Sciatic nerve (tissue), 2 donors: ENCODE results near the gene EIF5A2. TPM values are rescaled to one million over a fixed set of nuclear protein-coding genes. Genes with fewer than 3 reads are reported as not detected.
"Not testable (repeated sequence)": the region's sequence is repeated elsewhere in the genome, so short reads cannot be mapped to it uniquely, and the experiment has no call there.

Experiments used
- ATAC-seq: fragments of 200-7000 bp; cut with Tn5 transposase; one replicate; pipeline ENCODE4 v1.9.1; 2020; ENCODE audit warnings: mild to moderate bottlenecking, moderate library complexity
- DNase-seq: peaks from one replicate; pipeline ENCODE4 v3.0.0-alpha.2; 2020; ENCODE audit warnings: low spot score
- intact Hi-C: fragments of 100-400 bp; cut with DNase I; formaldehyde crosslinking; loops from one replicate; pipeline ENCODE4 v1.14.2; 2022
- total RNA-seq: library from RNA; stranded (reverse); fragmentation: NEBNext Ultra II Directional; extraction: Animal tissue kit (Norgen Biotek cat#: 25700); gene quantifications from one replicate; pipeline ENCODE4 v1.2.1, GENCODE V29; 2021
- donor health status: DM: no; HTN: no; CAD: no.
- donor health status: DM: no; HTN: no; CAD: no.

The EIF5A2 gene
- total RNA-seq, result 19.1 TPM

DNA sequence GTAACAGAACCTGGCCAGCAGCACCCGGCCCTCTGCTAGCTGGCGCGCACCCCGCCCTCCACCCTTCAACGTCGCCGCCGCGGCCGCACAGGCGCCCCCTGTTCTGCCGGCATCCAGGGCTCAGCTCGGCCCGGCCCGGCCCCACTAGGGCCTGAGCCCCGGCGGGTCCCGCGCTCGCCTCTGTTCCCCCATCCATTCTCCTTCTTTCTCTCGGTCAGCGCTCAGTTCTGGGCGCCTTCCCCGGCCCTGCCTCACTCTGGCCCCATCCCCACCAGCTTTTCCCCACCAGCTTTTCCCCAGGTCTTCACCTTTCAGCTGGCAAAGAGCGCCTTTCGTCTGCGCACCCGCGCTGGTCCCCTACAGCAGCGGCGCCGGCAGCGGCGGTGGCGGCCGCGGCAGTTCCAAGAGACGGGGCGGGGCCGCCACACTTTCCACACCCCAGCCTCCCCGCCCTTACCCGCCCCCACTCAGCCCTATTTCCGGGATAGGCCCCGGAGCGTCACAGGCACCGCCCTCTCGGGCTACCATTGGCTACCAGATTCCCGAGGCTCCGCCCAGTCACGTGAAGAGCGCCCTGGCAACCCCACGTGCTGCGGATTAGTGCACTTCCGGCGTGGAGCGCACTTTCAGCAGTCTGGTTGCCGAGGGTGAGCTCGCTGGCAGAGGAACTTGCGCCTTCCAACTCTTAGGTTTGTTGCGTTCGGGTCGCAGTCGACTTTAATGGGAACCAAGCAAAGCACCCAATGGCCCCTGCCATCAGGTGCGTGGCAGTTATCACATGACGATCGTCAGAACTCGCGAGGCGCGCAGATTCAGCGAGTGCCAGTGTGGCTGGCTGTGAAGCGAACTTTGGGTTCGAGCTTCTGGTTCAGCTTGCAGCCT lies at the start of gene EIF5A2:
EIF5A2 (minus strand) TSS at position 403 of the 882 bp plus-strand sequence. CDS start 831 bp downstream, outside the sequence.
- intact Hi-C loops, result no loop called here
- DNase-seq, result peak; percentile 98
- ATAC-seq, result peak; percentile 100

DNA sequence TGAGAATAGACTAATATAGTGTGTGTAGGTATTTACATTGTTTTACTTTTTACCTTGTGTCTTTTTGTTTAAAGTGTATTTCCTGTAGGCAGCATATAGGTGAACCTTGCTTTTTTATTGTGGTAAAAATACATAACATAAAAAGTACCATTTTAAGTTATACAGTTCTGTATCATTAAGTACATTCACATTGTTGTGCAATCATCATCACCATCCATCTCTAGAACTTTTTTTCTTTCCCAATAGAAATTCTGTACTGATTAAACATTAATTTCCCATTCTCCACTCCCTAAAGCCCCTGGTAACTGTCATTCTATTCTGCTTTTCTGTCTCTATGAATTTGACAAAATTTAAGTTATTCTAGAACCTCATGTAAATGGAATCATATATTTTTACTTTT lies 48.2 kb upstream of the EIF5A2 start:
- DNase-seq (no peak), ATAC-seq (no peak)
- intact Hi-C loops, result no loop called here

DNA sequence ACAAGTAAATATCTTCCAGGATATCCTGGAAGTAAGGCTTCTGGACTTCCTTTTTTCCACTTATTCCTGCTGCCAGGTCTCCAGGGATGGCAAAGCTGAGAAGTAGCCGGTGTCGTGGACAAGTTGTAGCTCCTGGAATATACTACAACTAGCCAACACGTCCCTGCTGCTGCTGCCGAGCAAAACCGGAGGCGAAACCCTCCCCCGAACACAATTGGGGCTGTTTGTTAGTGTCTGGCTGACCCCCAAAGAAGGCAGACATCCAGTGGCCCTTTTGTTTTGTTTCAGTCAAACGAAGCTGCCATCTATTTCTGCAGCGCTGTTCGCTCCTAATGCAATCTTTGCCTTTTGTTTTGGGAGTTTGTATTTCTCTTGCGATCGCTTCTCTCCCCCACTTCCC lies 45.3 kb upstream of the EIF5A2 start:
- no peak for ATAC-seq
- DNase-seq, result no peak
- intact Hi-C loops, result no loop called here

DNA sequence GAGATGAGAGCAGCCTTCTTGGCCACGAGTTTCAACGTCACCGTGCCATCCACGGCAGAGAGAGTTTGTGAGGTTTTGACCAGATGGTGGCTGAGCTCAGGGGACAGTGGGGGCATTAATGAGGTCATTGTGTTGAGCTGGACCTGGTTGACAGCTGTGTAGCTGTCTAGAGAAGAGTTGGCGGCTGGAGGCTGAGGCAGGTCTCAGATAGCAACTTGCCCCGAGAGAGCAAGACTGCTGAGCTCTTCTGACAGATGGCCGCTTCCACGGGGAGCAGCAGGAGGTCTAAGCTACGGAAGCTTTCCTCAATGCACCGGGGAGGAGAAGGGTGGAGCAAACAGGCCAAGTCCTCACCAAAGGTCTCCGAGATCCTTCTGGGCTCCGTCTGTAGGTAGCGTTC lies 44.8 kb upstream of the EIF5A2 start:
- ATAC-seq, result no peak
- intact Hi-C loops, result no loop called here
- DNase-seq, result no peak

DNA sequence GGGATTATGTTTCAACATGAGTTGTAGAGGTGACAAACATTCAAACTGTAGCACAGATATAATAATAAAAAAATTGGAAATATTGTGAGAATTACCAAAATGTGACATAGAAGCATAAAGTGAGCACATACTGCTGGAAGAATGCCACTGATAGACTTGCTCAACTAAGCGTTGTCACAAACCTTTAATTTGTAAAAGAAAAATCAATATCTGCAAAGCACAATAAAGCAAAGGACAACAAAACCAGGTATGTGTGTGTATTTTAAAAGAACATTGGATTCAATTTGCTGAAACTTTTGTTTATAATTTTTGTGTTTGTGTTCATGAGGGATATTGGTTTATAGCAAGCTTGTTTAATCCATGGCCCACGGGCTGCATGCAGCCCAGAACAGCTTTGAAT lies 40.8 kb upstream of the EIF5A2 start:
- intact Hi-C loops, result no loop called here
- DNase-seq (no peak), ATAC-seq (no peak)

DNA sequence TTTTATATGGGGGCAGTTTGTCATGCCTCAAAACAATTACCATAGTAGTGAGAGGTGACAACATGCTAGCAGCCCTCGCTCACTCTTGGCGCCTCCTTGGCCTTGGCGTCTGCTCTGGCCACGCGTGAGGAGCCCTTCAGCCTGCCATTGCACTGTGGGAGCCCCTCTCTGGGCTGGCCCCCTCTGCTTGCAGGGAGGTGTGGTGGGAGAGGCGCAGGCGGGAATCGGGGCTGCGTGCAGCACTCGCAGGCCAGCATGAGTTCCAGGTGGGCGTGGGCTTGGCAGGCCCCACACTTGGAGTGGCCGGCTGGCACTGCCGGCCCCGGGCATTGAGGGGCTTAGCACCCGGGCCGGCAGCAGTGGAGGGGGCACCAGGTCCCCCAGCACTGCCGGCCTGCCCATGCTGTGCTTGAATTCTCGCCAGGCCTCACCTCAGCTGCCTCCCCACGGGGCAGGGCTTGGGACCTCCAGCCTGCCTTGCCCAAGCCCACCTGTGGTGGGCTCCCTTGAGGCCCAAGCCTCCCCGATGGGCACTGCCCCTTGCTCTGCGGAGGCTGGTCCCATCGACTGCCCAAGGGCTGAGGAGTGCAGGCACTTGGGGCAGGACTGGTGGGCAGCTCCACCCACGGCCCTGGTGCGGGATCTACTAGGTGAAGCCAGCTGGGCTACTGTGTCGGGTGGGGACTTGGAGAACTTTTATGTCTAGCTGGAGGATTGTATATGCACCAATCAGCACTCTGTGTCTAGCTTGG lies 38.8 kb upstream of the EIF5A2 start:
- ATAC-seq, result no peak
- intact Hi-C loops, result no loop called here

DNA sequence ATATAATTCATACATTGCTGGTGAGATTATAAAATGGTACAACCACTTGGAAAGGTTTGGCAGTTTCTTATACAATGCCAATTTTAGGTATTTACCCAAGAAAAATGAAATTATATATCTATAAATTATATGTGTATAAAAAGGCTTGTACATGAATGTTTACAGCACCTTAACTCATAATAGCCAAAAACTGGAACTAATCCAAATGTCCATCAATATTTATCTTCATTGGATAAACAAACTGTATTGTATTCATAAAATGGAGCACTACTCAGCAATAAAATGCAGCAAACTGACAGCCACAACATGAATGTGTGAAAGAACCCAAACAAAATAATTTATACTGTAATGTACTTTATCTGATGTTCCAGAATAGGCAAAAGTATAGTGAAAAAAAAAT lies 33.6 kb upstream of the EIF5A2 start:
- intact Hi-C loops, result no loop called here
- no peak for DNase-seq
- ATAC-seq, result no peak

More for the DNA sequence above, 38.8 kb upstream of the EIF5A2 start:
- no peak for DNase-seq

DNA sequence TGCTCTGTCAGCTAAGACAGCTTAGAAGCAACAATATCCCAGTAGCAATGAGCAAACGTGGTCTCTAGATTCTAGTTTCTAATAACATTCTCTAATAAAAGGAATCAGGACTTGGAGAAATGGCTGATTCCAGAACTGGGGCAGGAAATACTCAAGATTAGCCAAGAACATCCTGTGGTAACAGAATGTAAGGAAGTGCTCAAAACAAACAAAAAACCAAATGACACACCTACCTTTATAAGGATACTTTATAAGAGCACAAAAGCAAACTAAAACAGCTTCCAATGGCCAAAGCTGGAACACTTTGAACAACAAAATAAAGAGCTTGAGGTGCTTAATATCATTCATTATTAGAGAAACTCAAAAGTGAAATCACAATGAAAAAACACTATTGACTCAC lies 33.1 kb upstream of the EIF5A2 start:
- no peak for ATAC-seq
- intact Hi-C loops, result no loop called here
- no peak for DNase-seq

DNA sequence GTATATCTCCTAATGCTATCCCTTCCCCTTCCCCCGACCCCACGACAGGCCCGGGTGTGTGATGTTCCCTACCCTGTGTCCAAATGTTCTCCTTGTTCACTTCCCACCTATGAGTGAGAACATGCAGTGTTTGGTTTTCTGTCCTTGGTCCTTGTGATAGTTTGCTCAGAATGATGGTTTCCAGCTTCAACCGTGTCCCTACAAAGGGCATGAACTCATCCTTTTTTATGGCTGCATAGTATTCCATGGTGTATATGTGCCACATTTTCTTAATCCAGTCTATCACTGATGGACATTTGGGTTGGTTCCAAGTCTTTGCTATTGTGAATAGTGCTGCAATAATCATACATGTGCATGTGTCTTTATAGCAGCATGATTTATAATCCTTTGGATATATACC lies 24.6 kb upstream of the EIF5A2 start:
- ATAC-seq, intact Hi-C loops: not testable (repeated sequence)

DNA sequence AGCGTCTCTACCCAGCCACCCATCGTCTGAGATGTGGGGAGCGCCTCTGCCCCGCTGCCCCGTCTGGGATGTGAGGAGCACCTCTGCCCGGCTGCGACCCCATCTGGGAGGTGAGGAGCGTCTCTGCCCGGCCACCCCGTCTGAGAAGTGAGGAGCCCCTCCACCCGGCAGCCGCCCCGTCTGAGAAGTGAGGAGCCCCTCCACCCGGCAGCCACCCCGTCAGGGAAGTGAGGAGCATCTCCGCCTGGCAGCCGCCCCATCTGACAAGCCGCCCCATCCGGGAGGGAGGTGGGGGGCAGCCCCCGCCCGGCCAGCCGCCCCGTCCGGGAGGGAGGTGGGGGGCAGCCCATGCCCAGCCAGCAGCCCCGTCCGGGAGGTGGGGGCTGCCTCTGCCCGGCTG lies 15.1 kb upstream of the EIF5A2 start:
- ATAC-seq, intact Hi-C loops, DNase-seq: not testable (repeated sequence)

More for the DNA sequence above, 24.6 kb upstream of the EIF5A2 start:
- not testable (repeated sequence) for DNase-seq

DNA sequence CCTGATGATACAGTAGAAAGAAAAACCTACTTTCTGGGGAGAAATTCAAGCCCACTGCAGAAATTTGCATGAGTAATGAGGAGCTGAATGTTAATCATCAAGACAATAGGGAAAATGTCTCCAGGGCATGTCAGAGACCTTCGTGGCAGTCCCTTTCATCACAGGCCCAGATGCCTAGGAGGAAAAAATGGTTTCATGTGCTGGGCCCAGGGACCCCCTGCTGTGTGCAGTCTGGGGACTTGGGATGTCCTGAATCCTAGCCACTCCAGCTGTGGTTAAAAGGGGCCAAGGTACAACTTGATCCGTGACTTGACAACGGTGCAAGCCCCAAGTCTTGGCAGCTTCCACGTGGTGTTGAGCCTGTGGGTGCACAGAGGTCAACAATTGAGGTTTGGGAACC lies 10.3 kb upstream of the EIF5A2 start:
- intact Hi-C loops, result no loop called here
- ATAC-seq (no peak), DNase-seq (no peak)

DNA sequence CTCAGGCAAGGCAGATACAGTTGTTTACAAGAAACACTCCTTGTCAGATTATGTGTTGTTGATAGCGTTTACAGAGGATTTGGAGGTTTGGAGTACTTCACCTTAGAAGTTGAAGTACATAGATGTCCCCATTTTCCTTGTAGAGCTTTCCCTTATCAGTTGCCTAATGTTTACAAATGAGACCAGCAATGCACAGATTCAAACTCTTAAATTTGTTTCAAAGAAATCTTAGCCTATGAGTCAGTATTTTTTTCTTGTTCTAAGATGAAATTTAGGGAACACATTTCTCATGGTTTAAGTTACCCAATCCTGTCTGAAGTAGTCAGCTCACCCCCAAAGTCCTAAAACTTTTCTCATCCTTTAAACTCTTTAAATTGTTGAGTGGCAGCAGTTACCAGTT lies 6.3 kb upstream of the EIF5A2 start:
- intact Hi-C loops, result no loop called here
- ATAC-seq (no peak), DNase-seq (no peak)

DNA sequence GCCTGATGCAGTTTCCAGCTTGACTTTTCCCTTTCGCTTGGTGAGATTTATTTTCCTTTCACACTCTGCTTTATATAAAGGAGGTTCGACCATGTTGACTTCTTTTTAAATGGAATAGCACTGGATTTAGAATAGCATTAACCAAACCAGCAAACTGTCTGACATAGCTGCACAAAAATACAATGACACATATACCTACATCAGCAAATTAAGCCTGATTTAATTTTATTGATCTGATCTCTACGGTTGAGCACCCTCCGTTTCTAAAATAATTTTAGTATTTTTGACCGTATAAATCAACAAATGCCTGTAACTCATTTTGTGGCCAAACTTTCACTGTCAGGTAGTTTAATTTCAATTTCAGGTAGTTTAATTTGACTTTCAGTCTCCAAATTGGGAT lies 5.8 kb upstream of the EIF5A2 start:
- intact Hi-C loops, result no loop called here
- ATAC-seq, result no peak

DNA sequence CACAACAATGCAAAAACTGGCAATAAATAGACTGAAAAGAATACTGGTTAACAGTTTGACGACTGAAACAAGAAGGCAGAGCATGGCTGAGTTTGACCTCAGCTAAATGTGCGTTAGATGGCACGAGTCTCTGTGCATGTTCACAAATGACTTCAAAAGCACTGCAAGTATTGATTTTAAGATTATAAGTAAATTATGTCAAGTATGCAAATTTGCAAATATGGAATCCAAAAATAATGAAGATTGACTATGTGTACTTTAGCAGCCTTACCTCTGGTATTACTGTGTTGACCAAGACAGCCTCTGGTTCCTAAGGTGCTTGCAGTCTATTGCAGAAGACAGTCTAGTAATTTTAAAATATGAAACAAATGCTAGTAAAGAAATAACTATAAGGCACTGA lies 2.6 kb upstream of the EIF5A2 start:
- DNase-seq, result no peak
- ATAC-seq, result no peak
- intact Hi-C loops, result no loop called here

More for the DNA sequence above, 5.8 kb upstream of the EIF5A2 start:
- no peak for DNase-seq

DNA sequence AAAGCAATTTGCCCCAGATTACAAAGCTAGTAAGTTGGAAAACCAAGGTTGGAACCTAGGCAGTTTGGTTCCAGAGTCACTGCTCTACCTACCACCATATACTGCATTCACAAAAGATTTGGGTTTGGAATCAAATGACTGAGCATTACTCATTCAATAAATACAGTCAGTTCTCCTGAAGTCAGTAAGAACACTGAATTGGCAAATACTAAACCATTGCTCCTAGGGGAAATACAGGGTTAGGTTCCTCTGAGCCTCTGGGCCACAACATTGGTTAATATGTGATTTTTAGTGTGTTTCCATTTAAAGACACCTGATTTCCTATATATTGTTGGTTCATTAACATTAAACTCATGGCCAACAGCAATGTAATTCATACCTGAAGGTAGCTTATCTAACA lies 2.1 kb upstream of the EIF5A2 start:
- no peak for ATAC-seq
- DNase-seq, result no peak
- intact Hi-C loops, result no loop called here

DNA sequence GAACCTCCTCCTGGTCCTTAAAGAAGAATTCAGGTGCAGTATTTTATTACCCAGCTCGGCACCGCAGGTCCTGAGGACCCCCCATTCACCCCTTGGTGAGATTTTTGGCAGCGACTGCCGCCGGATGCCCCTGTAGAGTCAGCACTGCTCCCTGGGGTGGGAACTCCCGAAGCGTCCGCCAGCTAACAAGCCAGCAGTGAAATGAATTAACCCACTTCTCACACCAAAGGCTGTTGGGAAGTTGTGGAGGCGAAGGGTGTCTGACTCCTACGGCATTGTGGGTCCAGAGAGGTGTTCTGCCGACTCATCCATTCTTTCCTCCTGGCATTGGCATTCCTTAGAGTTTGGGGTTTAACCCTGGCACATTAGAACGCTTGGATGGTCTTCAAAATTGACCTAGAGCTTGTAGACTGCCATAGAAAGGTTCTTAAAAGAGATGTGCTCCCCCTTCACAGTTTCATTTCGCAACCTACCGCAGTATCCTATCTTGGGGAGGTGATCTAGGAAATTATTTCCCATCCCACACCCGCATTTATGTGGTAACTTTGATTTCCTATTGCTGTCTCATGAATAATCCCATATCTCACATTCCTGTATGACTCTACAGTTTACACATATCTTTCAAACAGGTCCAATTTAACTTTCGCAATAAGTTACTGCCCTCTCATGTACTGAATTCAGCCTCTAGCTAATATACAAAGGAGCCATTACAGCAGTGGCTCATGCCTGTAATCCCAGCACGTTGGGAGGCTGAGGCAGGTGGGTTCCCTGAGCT lies 879 bp upstream of the EIF5A2 start:
- DNase-seq (no peak), ATAC-seq (peak; percentile 9)
- intact Hi-C loops, result no loop called here

DNA sequence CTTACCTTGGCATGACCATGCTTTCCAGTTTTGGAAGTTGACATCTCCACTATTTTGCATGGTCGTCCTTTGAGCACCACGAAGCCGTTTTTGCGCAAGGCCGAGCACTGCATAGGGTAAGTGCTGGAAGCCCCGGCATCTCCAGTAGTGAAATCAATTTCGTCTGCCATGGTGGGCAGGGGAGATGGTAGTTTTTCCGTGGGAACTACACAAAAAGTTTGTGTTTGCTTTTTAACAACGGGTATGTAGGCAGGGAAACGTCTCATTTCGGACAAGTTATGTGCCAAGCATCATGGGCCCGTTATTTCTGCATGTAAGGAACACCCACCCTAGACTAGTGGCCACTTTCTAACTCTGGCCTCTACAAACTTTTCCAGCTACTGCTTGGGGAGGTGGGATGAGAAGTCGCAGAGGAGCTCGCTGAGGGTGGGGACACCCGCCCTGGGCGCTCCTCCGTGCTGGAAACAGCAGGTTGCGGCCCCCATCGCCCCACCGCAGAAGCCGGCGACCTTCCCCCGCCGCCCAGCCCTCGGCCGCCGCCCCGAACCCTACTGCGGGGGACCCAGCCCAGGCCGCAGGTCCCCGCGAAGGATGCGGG lies 701 bp downstream of the EIF5A2 start:
- ATAC-seq, result no peak
- no peak for DNase-seq
- intact Hi-C loops, result no loop called here

DNA sequence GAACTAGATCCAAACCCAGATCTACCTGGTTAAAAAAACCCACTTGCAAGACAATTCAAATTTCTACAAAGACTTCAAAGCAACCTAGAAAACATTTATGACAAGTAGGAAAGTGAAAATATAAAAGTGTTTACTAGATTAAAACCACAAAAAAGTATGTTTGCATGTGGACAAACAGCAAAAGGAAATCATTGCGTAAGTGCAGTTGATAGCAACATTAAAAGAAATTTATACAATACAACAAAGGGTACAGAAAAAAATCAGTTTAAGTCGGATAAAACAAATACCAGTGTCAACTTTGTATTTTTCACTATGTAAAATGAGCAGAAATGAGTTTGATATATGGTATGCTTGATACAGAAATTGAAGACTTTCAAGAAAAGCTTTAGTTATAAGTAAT lies 2.6 kb downstream of the EIF5A2 start:
- DNase-seq (no peak), ATAC-seq (no peak)
- intact Hi-C loops, result no loop called here

DNA sequence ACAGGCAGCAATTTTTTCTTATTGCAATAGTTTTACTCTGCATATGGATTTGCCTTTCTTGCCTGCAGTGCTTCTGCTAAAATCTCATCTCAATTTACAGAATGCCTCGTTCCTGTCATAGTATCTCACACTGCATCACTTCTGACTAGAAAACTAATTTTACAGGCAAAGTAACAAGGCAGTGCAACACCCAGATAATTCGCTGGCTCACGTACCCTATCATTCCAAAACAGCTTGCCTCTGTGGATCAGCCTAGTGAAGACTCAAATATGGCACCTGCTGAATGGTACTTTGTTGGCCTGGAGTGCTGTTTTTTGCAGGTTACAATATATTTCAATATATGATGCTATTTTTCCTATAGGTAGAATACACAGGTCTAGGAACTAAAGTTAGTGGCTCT lies 5.3 kb downstream of the EIF5A2 start:
- ATAC-seq (no peak), DNase-seq (no peak)
- intact Hi-C loops, result no loop called here
